Stimulated activated CD8-positive, alpha-beta memory T cell treated with anti-CD3 and anti-CD28 coated beads, Interleukin-7, amount 100 ng/mL, for 24 hours (primary cell): ENCODE measurements around the gene VAV3.
"Not testable (repeated sequence)": the region's sequence is repeated elsewhere in the genome, so short reads cannot be mapped to it uniquely, and the experiment has no call there.

ENCODE experiments used
- DNase-seq: peaks from one replicate; pipeline ENCODE4 v3.0.0-alpha.2; 2020; ENCODE audit warnings: low read depth

The VAV3 gene

GRCh38 chr1:107681001-107681479 is 283.9 kb downstream of the VAV3 start:
- no peak for DNase-seq

- DNase-seq, result no peak
Measured at GRCh38 chr1:107680579-107680985, 284.4 kb downstream of the VAV3 start.

- no peak for DNase-seq
Measured at GRCh38 chr1:107679411-107679953, 285.5 kb downstream of the VAV3 start.

GRCh38 chr1:107678993-107679392 is 286.0 kb downstream of the VAV3 start:
- DNase-seq, result no peak

GRCh38 chr1:107677697-107678096 is 287.3 kb downstream of the VAV3 start:
- DNase-seq, result no peak

- no peak for DNase-seq
Measured at GRCh38 chr1:107674486-107674885, 290.5 kb downstream of the VAV3 start.

GRCh38 chr1:107673006-107673405 is 292.0 kb downstream of the VAV3 start:
- DNase-seq, result no peak

GRCh38 chr1:107670397-107671040 is 294.5 kb downstream of the VAV3 start:
- DNase-seq, result no peak

- DNase-seq, result no peak
Measured at GRCh38 chr1:107669996-107670395, 295.0 kb downstream of the VAV3 start.

- no peak for DNase-seq
Measured at GRCh38 chr1:107668762-107669161, 296.2 kb downstream of the VAV3 start.

GRCh38 chr1:107666493-107666892 is 298.5 kb downstream of the VAV3 start:
- DNase-seq, result no peak

- no peak for DNase-seq
Measured at GRCh38 chr1:107664982-107665925, 299.7 kb downstream of the VAV3 start.

GRCh38 chr1:107662971-107663370 is 302.0 kb downstream of the VAV3 start:
- DNase-seq, result no peak

GRCh38 chr1:107661158-107661557 is 303.8 kb downstream of the VAV3 start:
- no peak for DNase-seq

- no peak for DNase-seq
Measured at GRCh38 chr1:107659961-107660360, 305.0 kb downstream of the VAV3 start.

GRCh38 chr1:107657356-107657755 is 307.6 kb downstream of the VAV3 start:
- no peak for DNase-seq

- DNase-seq, result no peak
Measured at GRCh38 chr1:107653765-107654164, 311.2 kb downstream of the VAV3 start.

- no peak for DNase-seq
Measured at GRCh38 chr1:107653005-107653404, 312.0 kb downstream of the VAV3 start.

- not testable (repeated sequence) for DNase-seq
Measured at GRCh38 chr1:107650825-107651224, 314.2 kb downstream of the VAV3 start.

GRCh38 chr1:107649023-107649422 is 316.0 kb downstream of the VAV3 start:
- DNase-seq, result no peak

GRCh38 chr1:107648071-107648470 is 316.9 kb downstream of the VAV3 start:
- DNase-seq, result no peak

- DNase-seq, result no peak
Measured at GRCh38 chr1:107647012-107647411, 318.0 kb downstream of the VAV3 start.

GRCh38 chr1:107643766-107644165 is 321.2 kb downstream of the VAV3 start:
- DNase-seq, result no peak
